K562 (cell line): ENCODE results near the gene MAGEB1. TPM values are rescaled to one million over a fixed set of nuclear protein-coding genes. Genes with fewer than 3 reads are reported as not detected.
A peak's percentile ranks its signal among the peaks of the same experiment; 100 is the strongest.

Source experiments
- ATF7 ChIP-seq: fragments of 450-650 bp; IDR thresholded peaks from 2 replicates; pipeline ENCODE4 v1.7.1; 2014; ENCODE audit warnings: mild to moderate bottlenecking, moderate library complexity
- ESRRA ChIP-seq: fragments of 450-650 bp; IDR thresholded peaks from 2 replicates; pipeline ENCODE4 v1.6.1; 2014; ENCODE audit warnings: low read depth, mild to moderate bottlenecking, moderate library complexity, borderline replicate concordance
- FOSL1 ChIP-seq: fragments of 200-800 bp; sonication (Bioruptor generic); conservative IDR thresholded peaks from 2 replicates; pipeline ENCODE4 v1.6.1; 2016; ENCODE audit warnings: missing genetic modification characterization, missing compliant biosample characterization
- GATA2 ChIP-seq: sonication (generic); formaldehyde crosslinking; IDR thresholded peaks from 2 replicates; pipeline ENCODE4 v1.4.0; 2020; ENCODE audit warnings: mild to moderate bottlenecking, missing genetic modification reagents
- KDM1A ChIP-seq, 2 experiments: fragments of 450-650 bp; IDR thresholded peaks; 2 replicates each; pipeline ENCODE4 v1.6.1; 2016; ENCODE audit warnings: mild to moderate bottlenecking in 2 of 2
- NEUROD1 ChIP-seq: fragments of 150-350 bp; IDR thresholded peaks from 2 replicates; pipeline ENCODE4 v1.6.1; 2014; ENCODE audit warnings: borderline replicate concordance, low read length, low read depth; ENCODE audit not compliant: partially characterized antibody
- PHF21A ChIP-seq: fragments of 450-650 bp; IDR thresholded peaks from 2 replicates; pipeline ENCODE4 v1.6.1; 2017; ENCODE audit warnings: low read depth, borderline replicate concordance
- PHF8 ChIP-seq: fragments of 200-600 bp; sonication (generic); IDR thresholded peaks from 2 replicates; pipeline ENCODE4 v1.6.1; 2012; ENCODE audit warnings: mixed run types, mild to moderate bottlenecking, inconsistent platforms, low read length, moderate library complexity, borderline replicate concordance
- SMARCA4 ChIP-seq: fragments of 450-650 bp; IDR thresholded peaks from 2 replicates; pipeline ENCODE4 v1.6.1; 2016
- TRIM24 ChIP-seq, 2 experiments: fragments of 450-650 bp; IDR thresholded peaks; 2 replicates each; pipeline ENCODE4 v1.6.1; 2016
- ZBTB43 ChIP-seq: sonication (generic); formaldehyde crosslinking; IDR thresholded peaks from 2 replicates; pipeline ENCODE4 v1.8.0; 2023; ENCODE audit warnings: mild to moderate bottlenecking, missing genetic modification reagents
- ZNF232 ChIP-seq: sonication (generic); formaldehyde crosslinking; IDR thresholded peaks from 2 replicates; pipeline ENCODE4 v1.8.0; 2022; ENCODE audit warnings: mild to moderate bottlenecking, missing genetic modification reagents
- ZNF586 ChIP-seq: fragments of 450-650 bp; formaldehyde crosslinking; conservative IDR thresholded peaks from 2 replicates; pipeline ENCODE4 v1.4.0; 2020; ENCODE audit warnings: mild to moderate bottlenecking, moderate library complexity
- polyA plus RNA-seq, 8 experiments: library from polyadenylated mRNA; depleted of rRNA in 4 of 8; stranded (reverse) in 5 of 8; unstranded in 3 of 8; fragments of >200 nt; fragmentation: Nextera tagmentation in 2 of 8; fragmentation: Illumina TruSeq in 1 of 8; extraction: Ambion mirVana in 2 of 8; extraction: Trizol in 1 of 8; gene quantifications; 2 replicates each; pipeline versions ENCODE4 v1.2.1 to v1.2.3, GENCODE V29; 2011 to 2014; ENCODE audit warnings: inconsistent platforms in 1 of 8, missing spikeins in 1 of 8
- total RNA-seq, 7 experiments: library from RNA; depleted of rRNA in 6 of 7; stranded (reverse); fragments of >200 nt in 6 of 7; fragmentation: Illumina TruSeq in 2 of 7; extraction: Trizol in 2 of 7; gene quantifications; 2 replicates each; pipeline versions ENCODE4 v1.2.1 to v1.2.3, GENCODE V29; 2011 to 2021; ENCODE audit warnings: low replicate concordance in 1 of 7
- TF ChIP-seq, protein P1 (sequence below), 2 experiments: IDR thresholded peaks in 1 of 2; conservative IDR thresholded peaks in 1 of 2; 2 replicates each; pipeline ENCODE4 v1.6.1; 2016; ENCODE audit warnings: low read depth in 2 of 2, mild to moderate bottlenecking in 1 of 2, missing compliant biosample characterization in 1 of 2, missing genetic modification characterization in 1 of 2, moderate library complexity in 1 of 2
- TF ChIP-seq, protein P2 (sequence below): IDR thresholded peaks from 2 replicates; pipeline ENCODE4 v1.6.1; 2012; ENCODE audit warnings: low read depth, low read length, improper control_type of control experiment, borderline replicate concordance
- TF ChIP-seq, protein P3 (sequence below): fragments of 150-350 bp; conservative IDR thresholded peaks from 2 replicates; pipeline ENCODE4 v1.6.1; 2014; ENCODE audit warnings: low read length
- TF ChIP-seq, protein P4 (sequence below): fragments of 200-800 bp; sonication (Bioruptor generic); IDR thresholded peaks from 2 replicates; pipeline ENCODE4 v1.6.1; 2017; ENCODE audit warnings: missing genetic modification characterization, missing compliant biosample characterization

Gene MAGEB1
- total and polyA plus RNA-seq, 9 of the 15 experiments (the other 6 are each of a cell fraction or from before 2014, with no cell fraction given), result 32.6 to 100 (median 43.4) TPM

DNA sequence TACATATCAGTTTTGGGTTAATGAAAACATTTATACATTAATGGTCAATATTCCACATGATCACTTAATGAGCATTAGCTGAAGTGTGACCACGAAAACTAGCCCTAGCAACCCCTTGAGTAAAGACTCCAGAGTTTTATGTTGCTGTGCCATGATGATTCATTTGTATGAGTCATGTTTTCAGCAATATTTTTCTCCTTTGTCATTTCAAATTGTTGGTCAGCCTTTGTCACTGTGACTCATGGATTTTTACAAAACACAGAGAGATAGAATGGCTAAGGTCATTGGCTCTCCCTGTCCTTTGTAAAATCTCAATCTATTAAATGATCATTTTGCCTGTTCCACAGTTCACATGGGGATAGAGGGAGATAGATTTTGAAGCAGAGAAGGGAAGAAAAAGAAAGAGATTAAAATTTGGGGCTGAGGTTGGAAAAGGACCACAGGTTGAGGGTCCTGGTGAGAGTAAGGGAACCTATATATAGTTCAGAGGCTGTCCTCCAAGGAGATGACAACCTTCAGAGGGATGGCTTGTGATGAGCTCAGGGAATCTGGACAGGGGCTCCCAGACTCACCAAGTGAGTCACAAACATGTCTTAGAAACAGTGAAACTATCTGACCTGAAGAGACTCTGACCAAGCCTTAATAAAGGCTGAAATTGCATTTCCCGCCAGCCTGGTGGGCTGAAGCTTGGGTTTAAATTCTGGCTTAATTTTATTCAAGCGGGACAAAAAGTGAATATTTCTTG is 36.7 kb downstream of the MAGEB1 start (continued):
- TF ChIP-seq, protein P1, sequence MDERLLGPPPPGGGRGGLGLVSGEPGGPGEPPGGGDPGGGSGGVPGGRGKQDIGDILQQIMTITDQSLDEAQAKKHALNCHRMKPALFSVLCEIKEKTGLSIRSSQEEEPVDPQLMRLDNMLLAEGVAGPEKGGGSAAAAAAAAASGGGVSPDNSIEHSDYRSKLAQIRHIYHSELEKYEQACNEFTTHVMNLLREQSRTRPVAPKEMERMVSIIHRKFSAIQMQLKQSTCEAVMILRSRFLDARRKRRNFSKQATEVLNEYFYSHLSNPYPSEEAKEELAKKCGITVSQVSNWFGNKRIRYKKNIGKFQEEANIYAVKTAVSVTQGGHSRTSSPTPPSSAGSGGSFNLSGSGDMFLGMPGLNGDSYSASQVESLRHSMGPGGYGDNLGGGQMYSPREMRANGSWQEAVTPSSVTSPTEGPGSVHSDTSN (CRISPR knock-in tag; IDR thresholded peaks at IDR 0.05; ENCODE audit: low read depth), result no peak
- TF ChIP-seq, protein P1 (tag; conservative IDR thresholded peaks at IDR 0.05; ENCODE audit: low read depth), result peak; percentile 92
- TF ChIP-seq ESRRA (peak; percentile 53; the same call in 1 of the 2 replicates), FOSL1 (peak; percentile 100), SMARCA4 (peak; percentile 92), KDM1A (IDR thresholded peaks at IDR 0.05) (peak; percentile 34 to 48; a peak in 1 of 4 replicates), ATF7 (peak; percentile 76), ZNF586 (no peak), PHF21A (peak; percentile 9; the same call in 1 of the 2 replicates), NEUROD1 (peak; percentile 17), TRIM24 (IDR thresholded peaks at IDR 0.05) (peak; percentile 29 to 83; a peak in 2 of 4 replicates), ZBTB43 (CRISPR knock-in tag) (no peak), ZNF232 (no peak), GATA2 (no peak), PHF8 (no peak)
- TF ChIP-seq, protein P2, sequence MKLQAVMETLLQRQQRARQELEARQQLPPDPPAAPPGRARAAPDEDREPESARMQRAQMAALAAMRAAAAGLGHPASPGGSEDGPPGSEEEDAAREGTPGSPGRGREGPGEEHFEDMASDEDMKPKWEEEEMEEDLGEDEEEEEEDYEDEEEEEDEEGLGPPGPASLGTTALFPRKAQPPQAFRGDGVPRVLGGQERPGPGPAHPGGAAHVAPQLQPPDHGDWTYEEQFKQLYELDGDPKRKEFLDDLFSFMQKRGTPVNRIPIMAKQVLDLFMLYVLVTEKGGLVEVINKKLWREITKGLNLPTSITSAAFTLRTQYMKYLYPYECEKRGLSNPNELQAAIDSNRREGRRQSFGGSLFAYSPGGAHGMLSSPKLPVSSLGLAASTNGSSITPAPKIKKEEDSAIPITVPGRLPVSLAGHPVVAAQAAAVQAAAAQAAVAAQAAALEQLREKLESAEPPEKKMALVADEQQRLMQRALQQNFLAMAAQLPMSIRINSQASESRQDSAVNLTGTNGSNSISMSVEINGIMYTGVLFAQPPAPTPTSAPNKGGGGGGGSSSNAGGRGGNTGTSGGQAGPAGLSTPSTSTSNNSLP, result peak; percentile 82; the same call in 1 of the 2 replicates
- TF ChIP-seq, protein P3, sequence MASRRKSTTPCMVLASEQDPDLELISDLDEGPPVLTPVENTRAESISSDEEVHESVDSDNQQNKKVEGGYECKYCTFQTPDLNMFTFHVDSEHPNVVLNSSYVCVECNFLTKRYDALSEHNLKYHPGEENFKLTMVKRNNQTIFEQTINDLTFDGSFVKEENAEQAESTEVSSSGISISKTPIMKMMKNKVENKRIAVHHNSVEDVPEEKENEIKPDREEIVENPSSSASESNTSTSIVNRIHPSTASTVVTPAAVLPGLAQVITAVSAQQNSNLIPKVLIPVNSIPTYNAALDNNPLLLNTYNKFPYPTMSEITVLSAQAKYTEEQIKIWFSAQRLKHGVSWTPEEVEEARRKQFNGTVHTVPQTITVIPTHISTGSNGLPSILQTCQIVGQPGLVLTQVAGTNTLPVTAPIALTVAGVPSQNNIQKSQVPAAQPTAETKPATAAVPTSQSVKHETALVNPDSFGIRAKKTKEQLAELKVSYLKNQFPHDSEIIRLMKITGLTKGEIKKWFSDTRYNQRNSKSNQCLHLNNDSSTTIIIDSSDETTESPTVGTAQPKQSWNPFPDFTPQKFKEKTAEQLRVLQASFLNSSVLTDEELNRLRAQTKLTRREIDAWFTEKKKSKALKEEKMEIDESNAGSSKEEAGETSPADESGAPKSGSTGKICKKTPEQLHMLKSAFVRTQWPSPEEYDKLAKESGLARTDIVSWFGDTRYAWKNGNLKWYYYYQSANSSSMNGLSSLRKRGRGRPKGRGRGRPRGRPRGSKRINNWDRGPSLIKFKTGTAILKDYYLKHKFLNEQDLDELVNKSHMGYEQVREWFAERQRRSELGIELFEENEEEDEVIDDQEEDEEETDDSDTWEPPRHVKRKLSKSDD, result no peak
- TF ChIP-seq, protein P4, sequence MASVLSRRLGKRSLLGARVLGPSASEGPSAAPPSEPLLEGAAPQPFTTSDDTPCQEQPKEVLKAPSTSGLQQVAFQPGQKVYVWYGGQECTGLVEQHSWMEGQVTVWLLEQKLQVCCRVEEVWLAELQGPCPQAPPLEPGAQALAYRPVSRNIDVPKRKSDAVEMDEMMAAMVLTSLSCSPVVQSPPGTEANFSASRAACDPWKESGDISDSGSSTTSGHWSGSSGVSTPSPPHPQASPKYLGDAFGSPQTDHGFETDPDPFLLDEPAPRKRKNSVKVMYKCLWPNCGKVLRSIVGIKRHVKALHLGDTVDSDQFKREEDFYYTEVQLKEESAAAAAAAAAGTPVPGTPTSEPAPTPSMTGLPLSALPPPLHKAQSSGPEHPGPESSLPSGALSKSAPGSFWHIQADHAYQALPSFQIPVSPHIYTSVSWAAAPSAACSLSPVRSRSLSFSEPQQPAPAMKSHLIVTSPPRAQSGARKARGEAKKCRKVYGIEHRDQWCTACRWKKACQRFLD (CRISPR knock-in tag), result peak; percentile 57; the same call in 1 of the 2 replicates
